ENCODE results near the gene PITPNM3.
A peak's percentile ranks its signal among the peaks of the same experiment; 100 is the strongest.

The PITPNM3 gene

GRCh38 chr17:6569370-6570285 is 13.3 kb upstream of the PITPNM3 start:
- DNase-seq (ENCODE audit: low read depth) = no peak
- TF ChIP-seq CTCF (conservative IDR thresholded peaks at IDR 0.05; ENCODE audit: low read depth, low read length) = no peak
- no peak overlapping the region for H3K4me3 ChIP-seq (ENCODE audit: low read length)

- TF ChIP-seq CTCF (conservative IDR thresholded peaks at IDR 0.05; ENCODE audit: low read depth, low read length) = no peak
- DNase-seq (ENCODE audit: low read depth) = no peak
- no peak overlapping the region for H3K4me3 ChIP-seq (ENCODE audit: low read length)
Observed at GRCh38 chr17:6568184-6568758, 11.9 kb upstream of the PITPNM3 start.

- peak; percentile 46 for DNase-seq (ENCODE audit: low read depth)
- H3K4me3 ChIP-seq (ENCODE audit: low read length) = no peak overlapping the region
- peak; percentile 6 for TF ChIP-seq CTCF (conservative IDR thresholded peaks at IDR 0.05; ENCODE audit: low read depth, low read length)
Observed at GRCh38 chr17:6567528-6568183, 11.3 kb upstream of the PITPNM3 start.

GRCh38 chr17:6561446-6561845 is 5.1 kb upstream of the PITPNM3 start:
- no peak for TF ChIP-seq CTCF (conservative IDR thresholded peaks at IDR 0.05; ENCODE audit: low read depth, low read length)
- no peak overlapping the region for H3K4me3 ChIP-seq (ENCODE audit: low read length)
- no peak for DNase-seq (ENCODE audit: low read depth)

GRCh38 chr17:6560496-6560895 is 4.1 kb upstream of the PITPNM3 start:
- no peak for TF ChIP-seq CTCF (conservative IDR thresholded peaks at IDR 0.05; ENCODE audit: low read depth, low read length)
- no peak overlapping the region for H3K4me3 ChIP-seq (ENCODE audit: low read length)
- no peak for DNase-seq (ENCODE audit: low read depth)

- DNase-seq (ENCODE audit: low read depth) = no peak
- H3K4me3 ChIP-seq (ENCODE audit: low read length) = no peak overlapping the region
Observed at GRCh38 chr17:6559753-6560215, 3.4 kb upstream of the PITPNM3 start.

More at GRCh38 chr17:6559753-6560215, 3.4 kb upstream of the PITPNM3 start:
- TF ChIP-seq CTCF (conservative IDR thresholded peaks at IDR 0.05; ENCODE audit: low read depth, low read length) = no peak

Data from retinal pigment epithelial cell (primary cell).